Central memory CD8-positive, alpha-beta T cell (primary cell): ENCODE measurements around the gene ADAMTS12.
"Not testable (repeated sequence)": the region's sequence is repeated elsewhere in the genome, so short reads cannot be mapped to it uniquely, and the experiment has no call there.

Source experiments
- ATAC-seq: fragments of 150-1000 bp; cut with Tn5 transposase; replicated peaks from 2 replicates; pipeline ENCODE4 v1.10.0; 2022; ENCODE audit warnings: mild to moderate bottlenecking, moderate FRiP score, moderate number of reproducible peaks; ENCODE audit not compliant: poor library complexity, severe bottlenecking; ENCODE audit errors: extremely low read depth
- DNase-seq, 2 donors: peaks; one replicate each; pipeline ENCODE4 v3.0.0; 2021; ENCODE audit warnings: low spot score in 2 of 2
- H3K27ac Mint-ChIP-seq: one replicate; pipeline ENCODE4 v1.8.0; 2022; ENCODE audit warnings: low read depth, mild to moderate bottlenecking, moderate library complexity, mixed read lengths
- H3K27me3 Mint-ChIP-seq: one replicate; pipeline ENCODE4 v1.8.0; 2022; ENCODE audit warnings: mixed read lengths
- H3K36me3 Mint-ChIP-seq: one replicate; pipeline ENCODE4 v1.8.0; 2022; ENCODE audit warnings: mild to moderate bottlenecking, moderate library complexity, mixed read lengths; ENCODE audit not compliant: insufficient read depth
- H3K4me1 Mint-ChIP-seq: one replicate; pipeline ENCODE4 v1.8.0; 2022; ENCODE audit warnings: mixed read lengths
- H3K4me3 Mint-ChIP-seq: one replicate; pipeline ENCODE4 v1.8.0; 2022; ENCODE audit warnings: mild to moderate bottlenecking, moderate library complexity, mixed read lengths
- H3K9me3 Mint-ChIP-seq: one replicate; pipeline ENCODE4 v1.8.0; 2022; ENCODE audit warnings: mixed read lengths

ADAMTS12 gene

DNA sequence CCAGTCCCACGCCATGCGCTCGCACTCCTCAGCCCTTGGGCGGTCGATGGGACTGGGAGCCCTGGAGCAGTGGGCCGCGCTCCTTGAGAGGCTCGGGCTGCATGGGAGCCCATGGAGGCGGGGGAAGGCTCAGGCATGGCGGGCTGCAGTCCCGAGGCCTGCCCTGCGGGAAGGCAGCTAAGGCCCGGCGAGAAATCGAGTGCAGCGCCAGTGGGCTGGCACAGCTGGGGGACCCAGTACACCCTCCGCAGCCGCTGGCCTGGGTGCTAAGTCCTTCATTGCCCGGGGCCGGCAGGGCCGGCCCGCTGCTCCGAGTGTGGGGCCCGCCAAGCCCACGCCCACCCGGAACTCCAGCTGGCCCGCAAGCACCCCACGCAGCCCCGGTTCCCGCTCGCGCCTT lies 376.4 kb downstream of the ADAMTS12 start:
- not testable (repeated sequence) for H3K27me3 Mint-ChIP-seq

GRCh38 chr5:33513462-33514185 lies 378.2 kb downstream of the ADAMTS12 start:
- Mint-ChIP-seq H3K36me3 (no peaks in the 10 kb centered on the region), H3K27ac (no peak overlapping the region), H3K9me3 (no peaks in the 10 kb centered on the region), H3K27me3 (no peaks in the 10 kb centered on the region), H3K4me3 (no peak overlapping the region), H3K4me1 (no peaks in the 10 kb centered on the region)
- ATAC-seq = no peak
- no peak for DNase-seq

More for the DNA sequence above, 376.4 kb downstream of the ADAMTS12 start:
- H3K4me1 Mint-ChIP-seq, H3K4me3 Mint-ChIP-seq, H3K27ac Mint-ChIP-seq, DNase-seq, ATAC-seq, H3K36me3 Mint-ChIP-seq, H3K9me3 Mint-ChIP-seq: not testable (repeated sequence)

DNA sequence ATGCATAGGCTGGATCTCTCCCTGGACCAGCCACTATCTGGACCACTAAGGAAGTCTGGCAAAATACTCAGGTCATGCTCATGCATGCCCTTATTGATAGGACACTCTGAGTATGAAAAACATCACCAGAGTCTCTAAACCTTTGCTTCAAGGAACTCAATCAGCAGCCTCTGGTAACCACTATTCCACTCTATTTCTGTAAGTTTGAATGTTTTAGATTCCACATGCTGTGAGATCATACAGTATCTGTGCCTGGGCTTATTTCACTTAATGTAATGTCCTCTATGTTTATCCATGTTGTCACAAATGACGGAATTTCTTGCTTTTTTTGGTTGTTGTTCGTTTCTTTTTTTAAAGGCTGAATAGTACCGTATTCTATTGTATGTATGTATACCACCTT lies 382.8 kb downstream of the ADAMTS12 start:
- Mint-ChIP-seq H3K4me1 (no peaks in the 10 kb centered on the region), H3K27me3 (no peaks in the 10 kb centered on the region), H3K36me3 (no peaks in the 10 kb centered on the region), H3K9me3 (no peaks in the 10 kb centered on the region), H3K4me3 (no peak overlapping the region), H3K27ac (no peak overlapping the region)
- ATAC-seq (no peak), DNase-seq (no peak)

DNA sequence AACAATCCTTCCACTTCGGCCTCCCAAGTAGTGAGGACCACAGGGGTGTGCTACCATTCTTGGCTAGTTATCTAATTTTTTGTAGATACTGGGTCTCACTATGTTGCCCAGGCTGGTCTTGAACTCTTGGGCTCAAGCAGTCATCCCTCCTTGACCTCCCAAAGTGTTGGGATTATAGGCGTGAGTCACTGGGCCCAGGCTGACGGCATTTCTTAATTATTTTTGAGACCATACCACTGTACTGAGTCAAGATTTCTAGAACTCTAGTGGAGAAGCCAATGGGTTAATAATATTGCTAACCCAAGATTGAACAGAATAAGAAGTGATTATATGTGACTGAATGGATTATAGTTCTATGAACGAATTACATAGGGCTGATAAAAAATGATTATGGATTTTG lies 384.4 kb downstream of the ADAMTS12 start:
- DNase-seq = no peak

GRCh38 chr5:33504570-33504969 lies 387.2 kb downstream of the ADAMTS12 start:
- no peak for ATAC-seq
- H3K27ac Mint-ChIP-seq = no peak overlapping the region
- DNase-seq = no peak
- H3K9me3 Mint-ChIP-seq = no peaks in the 10 kb centered on the region
- no peaks in the 10 kb centered on the region for H3K4me1 Mint-ChIP-seq
- no peak overlapping the region for H3K4me3 Mint-ChIP-seq
- no peaks in the 10 kb centered on the region for H3K36me3 Mint-ChIP-seq
- H3K27me3 Mint-ChIP-seq = no peaks in the 10 kb centered on the region

More for the DNA sequence above, 384.4 kb downstream of the ADAMTS12 start:
- no peaks in the 10 kb centered on the region for H3K4me1 Mint-ChIP-seq
- H3K27ac Mint-ChIP-seq = no peak overlapping the region
- H3K36me3 Mint-ChIP-seq = no peaks in the 10 kb centered on the region
- no peak overlapping the region for H3K4me3 Mint-ChIP-seq
- no peaks in the 10 kb centered on the region for H3K27me3 Mint-ChIP-seq
- ATAC-seq = no peak
- H3K9me3 Mint-ChIP-seq = no peaks in the 10 kb centered on the region

GRCh38 chr5:33501899-33502298 lies 389.9 kb downstream of the ADAMTS12 start:
- no peaks in the 10 kb centered on the region for H3K4me1 Mint-ChIP-seq
- no peaks in the 10 kb centered on the region for H3K9me3 Mint-ChIP-seq
- no peak overlapping the region for H3K27ac Mint-ChIP-seq
- no peak overlapping the region for H3K4me3 Mint-ChIP-seq
- no peaks in the 10 kb centered on the region for H3K27me3 Mint-ChIP-seq
- ATAC-seq (no peak), DNase-seq (no peak)
- no peaks in the 10 kb centered on the region for H3K36me3 Mint-ChIP-seq

- Mint-ChIP-seq H3K9me3 (no peaks in the 10 kb centered on the region), H3K27ac (no peak overlapping the region)
These were observed 390.5 kb downstream of the ADAMTS12 start for GRCh38 chr5:33501260-33501659.

DNA sequence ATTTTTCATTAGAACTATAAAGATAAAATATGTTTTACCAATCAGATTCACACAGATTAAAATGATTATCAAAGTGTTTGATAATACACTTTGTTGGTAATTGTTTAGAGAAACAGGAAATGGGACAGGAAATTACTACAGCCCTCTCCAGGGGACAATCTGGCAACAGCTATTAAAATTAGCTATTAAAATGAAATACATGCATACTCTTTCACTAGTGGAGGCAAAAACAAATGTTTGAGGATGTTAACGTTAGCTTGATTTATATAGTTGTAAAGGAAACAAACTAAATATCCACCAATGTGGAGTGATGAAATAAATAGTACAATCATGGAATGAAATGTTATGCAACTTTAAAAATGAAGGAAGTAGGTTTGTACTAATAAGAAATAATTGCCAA lies 397.3 kb downstream of the ADAMTS12 start:
- H3K27ac Mint-ChIP-seq = no peak overlapping the region
- no peak for DNase-seq
- H3K4me1 Mint-ChIP-seq = no peaks in the 10 kb centered on the region
- no peaks in the 10 kb centered on the region for H3K27me3 Mint-ChIP-seq
- no peak overlapping the region for H3K4me3 Mint-ChIP-seq
- no peaks in the 10 kb centered on the region for H3K9me3 Mint-ChIP-seq
- no peaks in the 10 kb centered on the region for H3K36me3 Mint-ChIP-seq
- no peak for ATAC-seq

More at GRCh38 chr5:33501260-33501659, 390.5 kb downstream of the ADAMTS12 start:
- no peaks in the 10 kb centered on the region for H3K36me3 Mint-ChIP-seq
- H3K4me3 Mint-ChIP-seq = no peak overlapping the region
- no peaks in the 10 kb centered on the region for H3K27me3 Mint-ChIP-seq
- ATAC-seq (no peak), DNase-seq (no peak)
- no peaks in the 10 kb centered on the region for H3K4me1 Mint-ChIP-seq

GRCh38 chr5:33491941-33492340 lies 399.8 kb downstream of the ADAMTS12 start:
- ATAC-seq (no peak), DNase-seq (no peak)
- no peaks in the 10 kb centered on the region for H3K4me1 Mint-ChIP-seq
- H3K9me3 Mint-ChIP-seq = no peaks in the 10 kb centered on the region
- no peaks in the 10 kb centered on the region for H3K27me3 Mint-ChIP-seq
- no peak overlapping the region for H3K27ac Mint-ChIP-seq
- H3K36me3 Mint-ChIP-seq = no peaks in the 10 kb centered on the region
- H3K4me3 Mint-ChIP-seq = no peak overlapping the region

DNA sequence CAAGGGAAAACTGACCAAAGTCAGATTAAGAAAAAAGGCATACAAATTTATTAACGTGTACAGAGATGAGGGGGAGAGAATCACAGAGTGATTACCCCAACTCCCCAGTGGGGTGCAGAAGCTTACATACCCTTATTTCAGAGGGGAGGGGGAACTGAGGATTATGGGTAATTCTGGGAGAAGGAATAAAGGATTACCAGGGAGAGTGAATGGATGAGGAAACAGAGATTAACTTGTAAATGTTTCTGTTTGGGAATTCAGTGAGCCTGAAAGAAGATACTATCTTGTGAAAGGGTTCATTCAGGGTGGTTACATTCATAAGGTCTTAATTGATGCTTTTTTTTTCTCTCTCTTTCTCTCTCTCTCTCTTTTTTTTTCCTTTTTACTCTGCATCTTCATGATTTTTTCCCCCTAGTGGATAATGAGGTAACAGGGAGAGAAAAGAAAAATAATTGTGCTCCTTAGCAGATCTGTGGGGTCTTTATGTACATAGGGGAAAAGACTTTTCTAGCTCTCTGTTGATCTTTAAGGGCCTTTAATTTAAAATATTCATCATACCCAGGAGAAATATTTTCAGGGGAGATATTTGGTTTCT lies 401.6 kb downstream of the ADAMTS12 start:
- DNase-seq (no peak), ATAC-seq (no peak)
- H3K27ac Mint-ChIP-seq = no peak overlapping the region
- H3K27me3 Mint-ChIP-seq = no peaks in the 10 kb centered on the region
- H3K36me3 Mint-ChIP-seq = no peaks in the 10 kb centered on the region
- H3K9me3 Mint-ChIP-seq = no peaks in the 10 kb centered on the region
- H3K4me3 Mint-ChIP-seq = no peak overlapping the region
- H3K4me1 Mint-ChIP-seq = no peaks in the 10 kb centered on the region

GRCh38 chr5:33489481-33490067 lies 402.2 kb downstream of the ADAMTS12 start:
- Mint-ChIP-seq H3K9me3 (no peaks in the 10 kb centered on the region), H3K27ac (no peak overlapping the region), H3K4me1 (no peaks in the 10 kb centered on the region), H3K4me3 (no peak overlapping the region), H3K27me3 (no peaks in the 10 kb centered on the region), H3K36me3 (no peaks in the 10 kb centered on the region)
- DNase-seq = no peak
- no peak for ATAC-seq

DNA sequence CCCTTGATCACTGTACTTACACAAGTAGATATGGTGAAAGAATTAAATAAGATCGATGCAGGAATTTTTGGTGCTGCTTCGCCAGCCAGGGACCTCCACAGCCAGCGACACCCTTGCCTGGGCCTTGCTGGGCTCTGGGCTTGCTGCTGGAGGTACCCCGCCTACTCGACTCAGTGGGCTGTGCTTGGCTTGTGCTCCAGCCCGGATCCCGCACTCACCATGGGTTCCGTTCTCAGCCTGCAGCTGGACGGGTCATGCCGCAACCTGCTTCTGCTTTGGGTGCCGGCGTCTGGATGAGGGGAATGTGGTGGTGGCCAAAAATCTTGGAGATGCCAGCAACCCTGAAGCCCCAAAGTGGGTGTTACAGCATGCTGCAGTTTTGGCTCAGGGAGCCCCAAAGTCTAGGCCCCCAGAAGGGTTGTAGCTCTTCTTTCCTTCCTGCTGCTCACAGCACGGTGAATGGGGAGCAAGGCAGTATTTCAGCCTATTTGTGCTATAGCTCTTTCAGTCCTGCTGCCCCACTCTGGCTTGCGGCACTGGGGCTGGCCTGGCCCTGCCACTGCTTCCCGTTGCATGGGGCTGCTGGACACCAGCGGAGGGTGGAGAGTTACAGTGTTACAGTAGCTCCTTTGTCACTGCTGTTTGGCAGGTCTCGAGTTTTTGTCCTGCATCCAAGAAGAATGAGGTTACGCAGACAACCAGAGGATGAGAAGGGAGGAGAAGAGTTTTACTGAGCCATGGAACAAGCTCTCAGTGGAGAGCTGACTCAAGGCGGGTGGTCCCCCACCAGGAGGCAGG lies 403.0 kb downstream of the ADAMTS12 start:
- no peak overlapping the region for H3K27ac Mint-ChIP-seq
- ATAC-seq = no peak

More for the DNA sequence above, 403.0 kb downstream of the ADAMTS12 start:
- no peak for DNase-seq
- Mint-ChIP-seq H3K4me3 (no peak overlapping the region), H3K36me3 (no peaks in the 10 kb centered on the region), H3K27me3 (no peaks in the 10 kb centered on the region), H3K4me1 (no peaks in the 10 kb centered on the region), H3K9me3 (no peaks in the 10 kb centered on the region)
